CD4-positive, alpha-beta T cell treated with Interleukin-1 beta for 1 hour (primary cell): Measurements from ENCODE around the gene CCDC15.

Source experiments
- DNase-seq, 2 donors: peaks; one replicate each; pipeline ENCODE4 v3.0.0-alpha.2; 2020 to 2022

The CCDC15 gene, protein sequence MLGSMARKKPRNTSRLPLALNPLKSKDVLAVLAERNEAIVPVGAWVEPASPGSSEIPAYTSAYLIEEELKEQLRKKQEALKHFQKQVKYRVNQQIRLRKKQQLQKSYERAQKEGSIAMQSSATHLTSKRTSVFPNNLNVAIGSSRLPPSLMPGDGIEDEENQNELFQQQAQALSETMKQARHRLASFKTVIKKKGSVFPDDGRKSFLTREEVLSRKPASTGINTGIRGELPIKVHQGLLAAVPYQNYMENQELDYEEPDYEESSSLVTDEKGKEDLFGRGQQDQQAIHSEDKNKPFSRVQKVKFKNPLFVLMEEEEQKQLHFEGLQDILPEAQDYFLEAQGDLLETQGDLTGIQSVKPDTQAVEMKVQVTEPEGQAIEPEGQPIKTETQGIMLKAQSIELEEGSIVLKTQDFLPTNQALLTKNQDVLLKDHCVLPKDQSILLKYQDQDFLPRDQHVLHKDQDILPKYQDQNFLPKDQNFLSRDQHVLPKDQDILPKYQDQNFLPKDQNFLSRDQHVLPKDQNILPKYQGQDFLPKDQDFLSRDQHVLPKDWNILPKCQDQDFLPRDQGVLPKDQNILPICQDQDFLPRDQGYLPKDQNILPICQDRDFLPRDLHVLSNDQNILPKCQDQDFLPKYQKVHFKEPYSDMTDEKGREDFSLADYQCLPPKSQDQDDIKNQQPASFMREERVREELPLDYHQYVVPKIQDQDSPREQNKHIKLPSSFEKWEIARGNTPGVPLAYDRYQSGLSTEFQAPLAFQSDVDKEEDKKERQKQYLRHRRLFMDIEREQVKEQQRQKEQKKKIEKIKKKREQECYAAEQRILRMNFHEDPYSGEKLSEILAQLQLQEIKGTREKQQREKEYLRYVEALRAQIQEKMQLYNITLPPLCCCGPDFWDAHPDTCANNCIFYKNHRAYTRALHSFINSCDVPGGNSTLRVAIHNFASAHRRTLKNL

DNA sequence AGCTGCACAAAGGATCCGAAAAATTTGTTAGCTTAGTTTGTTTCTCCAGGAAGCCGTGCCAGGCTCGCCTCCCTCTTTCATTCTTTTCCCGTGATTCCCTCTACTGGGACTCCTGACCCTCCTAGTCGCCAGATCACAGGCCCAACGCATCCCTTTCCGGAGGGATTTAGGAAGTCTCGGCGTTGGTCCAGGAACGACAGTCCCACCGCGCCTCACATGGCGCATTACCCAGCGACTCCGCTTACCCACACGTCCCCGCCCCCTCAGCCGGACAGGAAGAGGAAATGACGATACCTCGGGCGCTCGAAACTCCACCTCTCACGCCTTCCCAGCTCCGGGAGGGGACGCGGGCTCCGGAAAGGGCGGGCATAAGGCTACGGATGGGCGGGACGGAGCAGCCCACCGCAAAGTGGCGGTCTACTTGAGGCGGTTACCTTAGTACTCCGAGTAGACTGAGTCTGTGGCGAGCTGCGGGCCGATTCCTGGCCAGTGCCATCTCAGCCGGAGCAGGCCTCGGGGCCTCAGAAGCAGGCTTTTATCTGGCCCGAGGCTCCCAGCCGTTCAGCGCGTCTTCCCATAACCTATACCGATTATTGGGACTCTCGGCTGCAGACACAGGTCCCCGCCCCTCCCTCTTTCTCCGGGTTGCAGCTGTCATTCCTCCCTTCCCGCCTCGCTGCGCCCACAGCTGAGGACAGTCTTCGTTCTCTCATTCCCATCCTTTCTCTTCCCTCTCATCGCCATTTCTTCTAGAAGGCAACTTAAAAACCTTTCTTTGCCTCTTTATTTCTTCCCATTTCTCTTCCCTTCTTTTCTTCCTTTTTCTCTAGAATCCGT is at the start of gene CCDC15:
Gene CCDC15 (plus strand): TSS at position 450 of the 837 bp plus-strand sequence. CDS start 531 bp downstream, outside the sequence.
- peak; percentile 93 to 94 for DNase-seq

DNA sequence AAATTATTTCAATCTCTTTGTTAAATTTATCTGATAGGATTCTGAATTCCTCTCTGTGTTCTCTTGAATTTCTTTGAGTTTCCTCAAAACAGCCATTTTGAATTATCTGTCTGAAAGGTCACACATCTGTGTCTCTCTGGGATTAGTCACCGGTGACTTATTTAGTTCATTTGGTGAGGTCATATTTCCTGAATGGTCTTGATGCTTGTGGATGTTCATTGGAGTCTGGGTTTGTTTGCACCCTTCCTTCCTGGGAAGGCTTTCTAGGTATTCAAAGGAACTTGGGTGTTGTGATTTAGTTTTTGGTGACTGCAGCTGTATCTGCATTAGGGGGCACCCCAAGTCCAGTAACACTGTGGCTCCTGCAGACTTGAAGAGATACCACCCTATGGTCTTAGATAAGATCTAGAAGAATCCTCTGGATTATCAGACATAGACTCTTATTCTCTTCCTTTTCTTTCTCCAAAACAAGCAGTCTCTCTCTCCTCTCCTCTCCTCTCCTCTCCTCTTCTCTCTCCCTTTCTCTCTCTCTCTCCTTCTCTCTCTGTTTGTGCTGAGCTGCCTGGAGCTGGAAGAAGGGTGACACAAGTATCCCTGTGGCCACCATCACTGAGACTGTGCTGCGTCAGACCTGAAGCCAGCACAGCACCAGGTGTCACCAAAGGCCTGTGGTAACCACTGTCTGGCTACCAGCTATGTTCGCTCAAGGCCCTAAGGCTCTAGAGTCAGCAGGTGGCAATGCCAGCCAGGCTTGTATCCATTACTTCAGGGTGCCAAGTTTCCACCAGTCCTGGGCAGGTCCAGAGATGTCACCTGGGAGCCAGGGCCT is 38.2 kb upstream of the CCDC15 start:
- DNase-seq = peak in 1 of 2 donors; percentile 7

DNA sequence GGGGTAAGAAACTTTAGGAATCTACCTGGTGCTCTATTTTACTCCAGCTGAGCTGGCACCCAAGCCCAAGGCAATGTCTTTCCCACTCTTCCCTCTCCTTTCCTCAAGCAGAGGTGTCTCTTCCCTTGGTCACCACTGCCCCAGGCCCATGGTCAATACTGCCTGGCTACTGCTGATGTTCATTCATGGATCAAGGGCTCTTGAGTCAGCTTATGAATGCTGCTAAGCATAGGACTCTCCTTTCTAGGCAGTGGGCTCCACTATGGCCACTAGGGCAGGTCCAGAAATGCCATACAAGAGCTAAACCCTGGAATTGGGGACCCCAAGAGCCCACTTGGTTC is 37.7 kb upstream of the CCDC15 start:
- DNase-seq = no peak

DNA sequence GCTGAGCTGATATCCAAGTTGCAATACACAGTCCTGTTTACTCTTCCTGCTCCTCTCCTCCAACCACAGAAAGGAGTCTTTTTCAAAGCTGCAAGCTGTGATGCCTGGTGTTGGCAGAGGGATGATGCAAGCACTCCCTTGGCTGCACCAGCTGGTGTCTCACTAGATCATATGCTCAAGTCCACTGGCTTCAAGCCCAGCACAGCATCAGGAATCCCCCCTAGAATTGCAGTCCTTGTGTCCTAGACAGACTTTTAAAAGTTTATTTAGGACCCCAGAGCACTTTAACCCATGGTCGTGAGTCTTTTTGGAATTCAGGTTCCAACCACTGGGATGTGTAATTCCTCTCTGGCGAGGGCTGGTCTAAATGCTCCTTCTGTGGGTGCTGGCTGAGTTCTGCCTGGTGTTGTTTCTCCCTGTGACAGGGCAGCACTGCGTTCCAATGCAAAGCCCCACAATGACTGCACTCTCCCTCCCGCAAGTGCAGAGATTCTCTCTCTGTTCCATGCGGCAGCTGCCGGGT is 36.8 kb upstream of the CCDC15 start:
- DNase-seq = no peak

DNA sequence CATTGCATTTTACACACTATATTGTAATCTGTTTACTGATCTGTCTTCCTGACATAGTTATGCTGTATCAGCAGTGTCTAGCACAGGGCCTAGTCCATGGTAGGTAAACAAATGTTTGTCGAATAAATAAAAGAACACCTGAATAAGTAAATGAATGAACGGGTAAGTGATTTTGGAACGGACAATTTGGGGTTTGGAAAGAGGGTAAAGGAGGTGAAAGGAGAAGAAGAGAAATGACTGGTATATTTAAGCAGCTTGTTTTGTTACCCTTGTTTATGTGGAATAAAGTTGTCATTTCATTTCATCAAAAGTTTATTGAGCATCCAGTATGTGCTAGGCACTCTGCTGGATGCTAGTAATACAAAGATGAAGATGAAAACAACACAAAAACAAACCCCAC is 35.1 kb upstream of the CCDC15 start, which contains the start of gene HEPN1:
Gene HEPN1 (plus strand): TSS at position 301 of the 400 bp plus-strand sequence.
- no peak for DNase-seq

DNA sequence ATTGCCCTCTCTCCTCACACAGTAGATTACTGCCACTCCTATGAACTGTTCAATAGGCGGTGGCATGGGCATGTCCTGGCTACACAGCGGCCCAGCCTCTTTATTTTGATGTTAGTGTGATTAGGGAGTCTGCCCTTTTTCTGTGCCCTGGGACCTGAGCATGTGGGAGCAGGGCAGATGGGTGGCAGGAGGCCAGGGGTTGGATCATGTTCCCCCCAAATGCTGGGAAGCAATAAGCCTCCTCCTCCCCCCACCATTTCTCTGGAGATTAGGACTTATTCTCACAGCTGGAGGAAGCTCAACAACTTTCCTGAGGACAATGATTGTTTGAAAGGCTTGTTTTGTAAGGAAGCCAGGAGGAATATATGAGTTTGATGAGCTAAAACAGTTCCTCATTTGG is 34.1 kb upstream of the CCDC15 start:
- DNase-seq = no peak

DNA sequence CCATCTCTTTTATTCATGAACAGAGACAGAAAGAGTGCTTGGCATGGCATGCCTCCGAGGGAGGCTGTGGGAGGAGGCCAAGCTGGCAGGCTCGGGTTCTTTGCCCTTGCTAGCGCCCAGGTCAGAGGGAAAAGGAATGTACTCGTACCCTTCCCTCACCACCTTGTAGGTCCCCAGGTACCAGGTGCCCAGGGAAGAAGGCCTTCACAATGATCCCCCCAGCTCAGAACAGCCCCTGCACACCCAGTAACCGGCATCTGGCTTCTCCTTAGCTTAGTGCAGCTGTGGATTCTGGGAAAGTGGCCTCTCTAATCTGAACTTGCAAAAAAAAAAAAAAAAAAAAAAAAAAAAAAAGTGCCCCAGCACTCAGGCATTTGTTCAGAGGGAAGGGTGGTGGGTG is 33.6 kb upstream of the CCDC15 start:
- DNase-seq = no peak

DNA sequence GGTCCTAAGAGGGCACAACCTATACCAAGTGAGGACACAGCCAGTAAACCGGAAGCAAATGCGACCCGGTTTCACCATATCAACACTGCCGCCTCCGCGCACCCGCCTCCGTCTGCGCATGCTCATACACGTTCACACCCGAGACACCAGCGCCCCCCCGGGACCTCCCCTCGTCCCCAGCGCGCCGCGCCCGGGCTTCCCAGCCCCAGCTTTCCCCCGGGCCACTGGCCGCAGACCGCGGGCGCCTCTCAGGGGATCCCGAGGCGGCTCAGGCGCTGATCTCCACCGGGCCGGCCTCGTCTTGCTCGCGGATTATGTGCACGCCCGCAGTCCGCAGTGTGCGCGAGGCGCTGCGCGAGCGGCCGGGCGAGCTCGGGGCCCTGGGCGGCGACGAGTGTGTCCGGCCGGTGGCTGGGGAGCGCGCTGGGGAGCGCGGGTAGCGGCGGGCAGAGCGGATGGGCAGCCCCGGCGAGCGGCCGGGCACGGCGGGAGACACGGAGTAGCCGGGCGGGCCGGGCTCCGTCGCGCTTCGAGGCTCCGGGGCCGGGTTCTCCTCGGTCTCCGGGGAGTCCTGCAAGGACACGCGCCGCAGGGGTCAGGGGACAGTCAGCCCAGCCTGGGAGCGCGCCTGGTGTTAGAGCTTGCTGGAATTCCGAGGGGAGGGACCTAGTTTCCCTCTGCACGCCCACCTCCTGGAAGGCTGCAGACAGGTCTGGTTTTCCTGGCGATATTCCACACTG is 33.0 kb upstream of the CCDC15 start:
- DNase-seq = peak; percentile 84 to 86

DNA sequence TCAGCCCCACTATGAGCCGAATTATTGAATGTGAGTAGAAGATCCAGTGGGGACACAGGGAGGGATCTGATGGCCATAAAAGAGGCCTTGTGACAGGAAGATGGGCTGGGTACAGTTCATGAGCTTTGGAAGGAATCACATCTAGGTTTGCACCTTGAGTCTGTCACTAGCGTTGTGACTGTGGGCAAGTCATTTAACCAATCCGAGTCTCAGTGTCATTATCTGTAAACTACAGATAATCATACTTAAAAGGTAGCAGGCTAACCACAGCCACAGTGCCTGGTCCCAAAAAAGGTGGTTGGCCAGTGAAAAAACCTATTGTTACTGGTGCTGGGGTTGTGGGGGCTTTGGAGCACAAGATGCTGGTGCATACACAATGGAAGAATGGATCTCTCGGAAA is 31.2 kb upstream of the CCDC15 start:
- no peak for DNase-seq

DNA sequence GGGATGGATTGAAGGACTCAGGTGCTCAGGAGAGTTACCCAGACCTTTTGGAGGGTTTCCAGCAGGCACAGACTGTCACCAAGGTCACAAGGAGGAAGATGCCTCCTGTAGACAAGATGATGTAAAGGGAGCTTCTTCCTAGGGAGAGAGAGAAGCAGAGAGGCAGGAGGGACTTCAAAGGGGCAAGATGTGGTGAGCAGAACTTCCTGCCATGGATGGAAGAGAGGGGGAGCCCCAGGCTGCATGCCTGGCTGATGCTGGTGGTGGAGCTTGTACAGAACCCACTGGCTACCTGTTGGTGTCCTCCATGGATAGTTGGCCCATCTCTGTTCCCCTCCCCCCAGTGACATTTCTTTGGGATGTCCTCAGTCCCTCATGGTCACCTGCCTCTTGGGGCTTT is 30.7 kb upstream of the CCDC15 start:
- peak in 1 of 2 donors; percentile 11 for DNase-seq

DNA sequence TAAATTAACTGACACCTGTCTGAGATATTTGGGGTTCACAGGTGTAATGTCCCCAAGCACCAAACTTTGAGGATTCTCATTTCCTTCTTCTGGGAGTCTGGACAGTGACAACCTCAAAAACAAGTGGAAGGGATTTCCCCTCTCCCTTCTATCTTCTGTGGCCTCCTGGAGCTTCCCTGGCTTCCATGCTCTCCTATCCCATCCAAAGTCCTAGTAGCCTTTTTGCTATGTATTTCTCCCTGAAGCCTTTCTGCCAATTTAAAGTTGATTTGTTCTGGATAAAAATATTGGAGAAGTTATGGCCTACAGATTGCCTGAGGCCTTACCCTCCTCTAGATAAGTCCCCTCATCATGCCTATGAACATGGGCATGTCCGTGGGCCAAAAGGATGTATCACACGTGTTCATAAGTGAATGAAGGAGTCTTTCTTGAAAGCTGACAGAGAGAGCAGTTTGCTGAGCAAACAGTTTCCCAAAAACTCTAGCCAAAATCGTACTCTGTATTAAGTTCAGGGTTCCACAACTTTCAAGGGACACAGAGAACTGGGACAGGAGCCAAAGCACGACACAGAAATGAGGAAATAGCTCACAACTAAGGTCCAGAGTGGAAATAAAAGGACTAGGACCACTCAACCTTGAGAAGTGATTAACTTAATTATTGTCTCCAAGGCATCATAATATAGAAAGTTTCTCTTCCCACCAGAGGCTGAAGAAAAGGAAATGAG is 24.9 kb upstream of the CCDC15 start:
- DNase-seq = no peak

DNA sequence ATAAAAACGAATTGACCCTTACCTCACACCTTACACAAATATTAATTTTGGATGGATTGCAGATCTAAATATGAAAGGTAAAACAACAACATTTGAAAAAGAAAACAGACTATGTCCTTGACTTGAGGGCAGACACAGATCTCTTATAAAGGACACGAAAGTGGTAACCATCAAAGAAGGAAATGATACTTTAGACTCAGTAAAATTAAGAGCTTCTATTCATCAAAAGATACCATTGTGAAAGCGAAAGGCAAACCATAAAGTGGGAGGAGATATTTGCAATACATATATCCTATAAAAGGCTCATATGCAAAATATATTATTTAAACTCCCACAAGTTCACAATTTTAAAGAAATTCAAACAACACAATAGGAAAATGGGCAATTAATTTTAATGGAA is 23.2 kb upstream of the CCDC15 start:
- no peak for DNase-seq

DNA sequence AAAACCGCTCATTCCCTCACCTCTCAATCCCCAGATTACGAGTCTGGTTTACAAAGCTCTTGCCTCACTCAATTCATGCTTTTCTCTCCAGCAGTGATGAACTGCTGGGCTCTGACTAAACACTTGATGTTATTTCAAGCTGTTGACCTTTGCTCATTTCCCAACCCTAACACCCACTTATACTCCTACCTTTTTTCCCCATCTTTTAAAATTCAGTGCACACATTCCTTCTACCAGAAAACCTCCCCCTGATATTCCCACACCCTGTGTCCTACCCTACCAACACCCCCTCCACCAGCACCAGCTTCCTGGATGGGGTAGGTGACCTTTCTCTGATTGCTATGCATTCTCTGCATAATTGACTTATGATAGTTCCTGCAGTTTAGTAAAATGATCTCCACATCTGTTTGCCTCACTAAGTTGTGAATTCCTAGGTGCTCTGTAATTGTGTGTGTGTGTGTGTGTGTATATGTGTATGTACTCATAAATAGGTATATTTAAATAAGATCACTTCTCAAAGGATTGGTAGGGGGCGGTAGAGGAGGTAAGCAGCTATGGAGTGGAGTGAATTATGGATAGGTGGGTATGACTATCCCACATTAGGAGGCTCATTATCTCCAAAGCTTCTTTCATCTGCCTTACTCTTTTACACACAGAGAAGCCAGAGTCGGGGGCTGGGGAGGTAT is 19.0 kb upstream of the CCDC15 start:
- DNase-seq = no peak

DNA sequence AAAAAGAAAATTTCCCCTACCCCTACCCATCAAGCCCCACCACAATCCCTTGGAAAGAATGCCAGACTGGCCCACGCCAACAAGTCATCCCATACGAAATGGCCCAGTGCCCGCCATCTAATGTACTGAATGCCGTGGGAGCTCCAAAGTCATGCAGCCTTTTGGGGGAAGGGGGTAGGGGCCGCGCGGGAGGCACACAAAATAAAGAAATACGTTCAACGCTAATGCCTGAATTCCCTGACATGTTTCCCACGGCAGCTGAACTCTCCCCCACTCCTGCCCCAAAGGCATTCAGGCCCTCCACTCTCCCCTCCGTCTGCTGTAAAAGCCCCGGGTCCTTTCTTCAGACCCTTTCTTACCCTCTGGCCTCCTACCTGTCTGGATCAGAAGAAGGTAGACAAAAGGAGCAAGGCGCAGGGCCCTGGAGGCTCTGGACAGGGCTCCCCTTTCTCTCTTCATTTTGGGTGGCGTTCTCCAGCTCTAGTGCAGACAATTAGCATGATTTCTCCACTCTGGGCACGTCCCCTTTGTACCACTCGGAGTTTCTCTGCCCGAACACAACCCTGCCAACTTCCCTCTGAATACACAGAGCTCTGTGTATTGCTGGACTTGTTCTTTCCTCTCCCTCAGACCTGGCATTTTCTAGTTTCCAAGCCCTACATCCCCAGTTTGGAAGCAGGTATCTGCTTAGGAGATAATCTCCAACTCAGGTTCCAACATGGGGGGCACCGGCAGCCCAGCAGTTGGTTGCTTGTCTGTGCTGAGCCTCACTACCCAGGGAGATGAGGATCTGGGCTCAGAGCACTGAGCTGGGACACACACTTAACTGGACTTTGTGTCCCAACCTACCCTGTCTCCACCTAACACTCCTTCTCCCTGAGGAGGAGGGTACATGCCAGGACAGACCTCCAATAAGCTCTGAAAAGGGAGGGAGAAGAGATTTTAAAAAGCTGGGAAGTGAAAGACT is 18.2 kb upstream of the CCDC15 start, which contains the start of gene HEPACAM:
Gene HEPACAM (minus strand): TSS at position 500 of the 967 bp plus-strand sequence. CDS start 41 bp downstream, at position 459.
- DNase-seq = no peak

DNA sequence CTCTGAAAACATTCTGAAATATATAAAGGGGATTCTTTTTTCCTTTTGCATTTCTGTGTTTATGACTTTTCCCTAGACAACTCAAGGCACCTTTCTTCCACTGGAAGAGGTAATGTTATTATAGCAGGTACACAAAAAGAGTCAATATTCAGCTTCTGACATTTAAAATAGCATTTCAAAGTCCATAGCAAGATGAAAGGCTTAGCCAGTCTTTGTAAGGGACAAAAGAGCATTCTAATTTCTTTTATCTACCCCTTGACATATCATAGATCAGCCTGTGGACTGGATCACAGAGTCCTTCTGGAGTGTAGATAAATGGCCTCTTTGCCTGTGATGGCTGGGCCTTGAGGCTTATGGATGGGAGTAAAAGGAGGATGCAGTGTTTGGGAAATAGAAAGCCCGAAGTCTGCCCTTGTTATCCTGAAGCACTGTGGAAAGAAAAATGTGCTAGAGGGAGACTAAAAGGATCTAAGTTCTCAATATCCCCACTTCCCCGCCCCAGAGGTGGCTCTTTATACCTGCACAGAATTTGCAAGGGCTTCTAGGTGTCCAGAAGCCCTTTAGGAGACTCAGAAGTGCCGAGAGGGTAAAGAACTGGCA is 16.6 kb upstream of the CCDC15 start:
- DNase-seq = no peak

DNA sequence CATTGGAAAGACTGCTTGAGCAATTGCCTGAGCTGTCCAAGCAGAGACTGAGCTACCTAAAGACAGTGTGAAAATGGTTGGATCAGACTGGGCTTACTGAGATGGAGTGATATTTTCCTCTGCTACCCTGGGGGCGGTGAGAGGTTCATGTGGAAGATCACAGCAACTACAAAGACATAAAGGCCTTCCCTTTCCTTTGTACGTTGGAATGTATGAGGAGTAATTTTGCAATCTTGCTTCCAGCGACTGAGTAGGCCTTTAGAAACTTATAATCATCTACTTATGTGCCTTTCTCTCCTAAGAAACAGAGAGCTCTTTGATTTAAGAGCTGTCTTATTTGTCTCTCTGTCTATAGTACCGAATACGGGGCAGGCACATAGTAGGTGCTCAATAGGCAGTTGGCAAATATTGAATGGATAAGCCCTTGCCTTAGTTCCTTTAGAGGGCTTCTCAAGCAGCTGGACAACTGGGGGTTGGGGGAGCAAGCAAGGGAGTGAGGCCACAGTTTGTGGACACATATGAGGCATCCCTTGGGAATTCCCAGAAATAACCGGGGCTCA is 15.7 kb upstream of the CCDC15 start:
- no peak for DNase-seq

DNA sequence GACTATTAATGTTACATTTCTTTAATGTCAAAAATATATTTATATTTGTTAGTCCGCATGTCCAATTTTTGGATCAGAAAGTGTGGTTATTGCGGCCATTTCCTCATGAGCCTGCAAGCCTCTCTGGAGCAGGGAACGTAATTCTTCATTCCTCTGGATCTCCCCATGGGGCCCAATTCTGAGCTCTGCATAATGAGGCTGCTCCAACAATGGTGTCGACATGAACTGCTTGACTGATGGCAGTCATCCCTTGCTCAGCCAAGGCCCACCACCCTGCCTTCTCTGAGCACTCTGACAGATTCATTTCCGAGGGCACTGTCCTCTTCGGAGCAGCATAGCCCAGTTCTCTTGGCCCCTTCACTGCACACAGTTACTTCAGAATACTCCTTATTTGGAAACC is 15.0 kb upstream of the CCDC15 start:
- no peak for DNase-seq
